WTC11 (cell line): ENCODE measurements around the gene GNLY.

Experiments
- CREB1 ChIP-seq: sonication (generic); formaldehyde crosslinking; IDR thresholded peaks from 2 replicates; pipeline ENCODE4 v1.8.0; 2023; ENCODE audit warnings: mild to moderate bottlenecking, missing genetic modification reagents
- ESRRA ChIP-seq: sonication (generic); formaldehyde crosslinking; IDR thresholded peaks from 2 replicates; pipeline ENCODE4 v1.8.1; 2022; ENCODE audit warnings: mild to moderate bottlenecking, missing genetic modification reagents, borderline replicate concordance
- FOXJ3 ChIP-seq: sonication (generic); formaldehyde crosslinking; IDR thresholded peaks from 2 replicates; pipeline ENCODE4 v1.9.0; 2021; ENCODE audit warnings: missing genetic modification reagents, mild to moderate bottlenecking, borderline replicate concordance
- GABPB1 ChIP-seq: sonication (generic); formaldehyde crosslinking; IDR thresholded peaks from 2 replicates; pipeline ENCODE4 v1.8.1; 2023; ENCODE audit warnings: mild to moderate bottlenecking, missing genetic modification reagents
- MAX ChIP-seq: sonication (generic); formaldehyde crosslinking; IDR thresholded peaks from 2 replicates; pipeline ENCODE4 v1.8.0; 2022; ENCODE audit warnings: mild to moderate bottlenecking, missing genetic modification reagents
- PREB ChIP-seq: sonication (generic); formaldehyde crosslinking; IDR thresholded peaks from 2 replicates; pipeline ENCODE4 v1.8.1; 2022; ENCODE audit warnings: mild to moderate bottlenecking, missing genetic modification reagents, moderate library complexity, borderline replicate concordance
- SP1 ChIP-seq: sonication (generic); formaldehyde crosslinking; conservative IDR thresholded peaks from 2 replicates; pipeline ENCODE4 v1.8.1; 2022; ENCODE audit warnings: missing genetic modification reagents
- TEAD1 ChIP-seq: sonication (generic); formaldehyde crosslinking; IDR thresholded peaks from 2 replicates; pipeline ENCODE4 v1.8.0; 2022; ENCODE audit warnings: mild to moderate bottlenecking, missing genetic modification reagents
- TF ChIP-seq, protein P1 (sequence below): fragments of 200-600 bp; IDR thresholded peaks from 2 replicates; pipeline ENCODE4 v1.8.0; 2022; ENCODE audit warnings: antibody characterized with exemption
- TF ChIP-seq, protein P2 (sequence below): sonication (generic); formaldehyde crosslinking; IDR thresholded peaks from 2 replicates; pipeline ENCODE4 v1.8.1; 2023; ENCODE audit warnings: mild to moderate bottlenecking, missing genetic modification reagents
- TF ChIP-seq, protein P3 (sequence below): sonication (generic); formaldehyde crosslinking; IDR thresholded peaks from 2 replicates; pipeline ENCODE4 v1.8.1; 2022; ENCODE audit warnings: missing genetic modification reagents, borderline replicate concordance
- TF ChIP-seq, protein P4 (sequence below): sonication (generic); formaldehyde crosslinking; IDR thresholded peaks from 2 replicates; pipeline ENCODE4 v1.8.1; 2023; ENCODE audit warnings: mild to moderate bottlenecking, moderate library complexity, missing genetic modification reagents
- TF ChIP-seq, protein P5 (sequence below): sonication (generic); formaldehyde crosslinking; IDR thresholded peaks from 2 replicates; pipeline ENCODE4 v1.8.1; 2022; ENCODE audit warnings: low read depth, mild to moderate bottlenecking, moderate library complexity, missing genetic modification reagents, borderline replicate concordance

GRCh38 chr2:85667561-85668008, 26.6 kb upstream of the GNLY start:
- TF ChIP-seq, protein P1, sequence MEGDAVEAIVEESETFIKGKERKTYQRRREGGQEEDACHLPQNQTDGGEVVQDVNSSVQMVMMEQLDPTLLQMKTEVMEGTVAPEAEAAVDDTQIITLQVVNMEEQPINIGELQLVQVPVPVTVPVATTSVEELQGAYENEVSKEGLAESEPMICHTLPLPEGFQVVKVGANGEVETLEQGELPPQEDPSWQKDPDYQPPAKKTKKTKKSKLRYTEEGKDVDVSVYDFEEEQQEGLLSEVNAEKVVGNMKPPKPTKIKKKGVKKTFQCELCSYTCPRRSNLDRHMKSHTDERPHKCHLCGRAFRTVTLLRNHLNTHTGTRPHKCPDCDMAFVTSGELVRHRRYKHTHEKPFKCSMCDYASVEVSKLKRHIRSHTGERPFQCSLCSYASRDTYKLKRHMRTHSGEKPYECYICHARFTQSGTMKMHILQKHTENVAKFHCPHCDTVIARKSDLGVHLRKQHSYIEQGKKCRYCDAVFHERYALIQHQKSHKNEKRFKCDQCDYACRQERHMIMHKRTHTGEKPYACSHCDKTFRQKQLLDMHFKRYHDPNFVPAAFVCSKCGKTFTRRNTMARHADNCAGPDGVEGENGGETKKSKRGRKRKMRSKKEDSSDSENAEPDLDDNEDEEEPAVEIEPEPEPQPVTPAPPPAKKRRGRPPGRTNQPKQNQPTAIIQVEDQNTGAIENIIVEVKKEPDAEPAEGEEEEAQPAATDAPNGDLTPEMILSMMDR, result no peak
- TF ChIP-seq, protein P2, sequence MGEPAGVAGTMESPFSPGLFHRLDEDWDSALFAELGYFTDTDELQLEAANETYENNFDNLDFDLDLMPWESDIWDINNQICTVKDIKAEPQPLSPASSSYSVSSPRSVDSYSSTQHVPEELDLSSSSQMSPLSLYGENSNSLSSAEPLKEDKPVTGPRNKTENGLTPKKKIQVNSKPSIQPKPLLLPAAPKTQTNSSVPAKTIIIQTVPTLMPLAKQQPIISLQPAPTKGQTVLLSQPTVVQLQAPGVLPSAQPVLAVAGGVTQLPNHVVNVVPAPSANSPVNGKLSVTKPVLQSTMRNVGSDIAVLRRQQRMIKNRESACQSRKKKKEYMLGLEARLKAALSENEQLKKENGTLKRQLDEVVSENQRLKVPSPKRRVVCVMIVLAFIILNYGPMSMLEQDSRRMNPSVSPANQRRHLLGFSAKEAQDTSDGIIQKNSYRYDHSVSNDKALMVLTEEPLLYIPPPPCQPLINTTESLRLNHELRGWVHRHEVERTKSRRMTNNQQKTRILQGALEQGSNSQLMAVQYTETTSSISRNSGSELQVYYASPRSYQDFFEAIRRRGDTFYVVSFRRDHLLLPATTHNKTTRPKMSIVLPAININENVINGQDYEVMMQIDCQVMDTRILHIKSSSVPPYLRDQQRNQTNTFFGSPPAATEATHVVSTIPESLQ, result no peak
- TF ChIP-seq, protein P3, sequence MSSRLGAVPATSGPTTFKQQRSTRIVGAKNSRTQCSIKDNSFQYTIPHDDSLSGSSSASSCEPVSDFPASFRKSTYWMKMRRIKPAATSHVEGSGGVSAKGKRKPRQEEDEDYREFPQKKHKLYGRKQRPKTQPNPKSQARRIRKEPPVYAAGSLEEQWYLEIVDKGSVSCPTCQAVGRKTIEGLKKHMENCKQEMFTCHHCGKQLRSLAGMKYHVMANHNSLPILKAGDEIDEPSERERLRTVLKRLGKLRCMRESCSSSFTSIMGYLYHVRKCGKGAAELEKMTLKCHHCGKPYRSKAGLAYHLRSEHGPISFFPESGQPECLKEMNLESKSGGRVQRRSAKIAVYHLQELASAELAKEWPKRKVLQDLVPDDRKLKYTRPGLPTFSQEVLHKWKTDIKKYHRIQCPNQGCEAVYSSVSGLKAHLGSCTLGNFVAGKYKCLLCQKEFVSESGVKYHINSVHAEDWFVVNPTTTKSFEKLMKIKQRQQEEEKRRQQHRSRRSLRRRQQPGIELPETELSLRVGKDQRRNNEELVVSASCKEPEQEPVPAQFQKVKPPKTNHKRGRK (CRISPR knock-in tag), result no peak
- TF ChIP-seq SP1 (CRISPR knock-in tag) (no peak), GABPB1 (CRISPR knock-in tag) (no peak), PREB (no peak), CREB1 (CRISPR knock-in tag) (no peak), FOXJ3 (CRISPR knock-in tag) (no peak), ESRRA (CRISPR knock-in tag) (no peak), MAX (no peak), TEAD1 (CRISPR knock-in tag) (no peak)
- TF ChIP-seq, protein P4, sequence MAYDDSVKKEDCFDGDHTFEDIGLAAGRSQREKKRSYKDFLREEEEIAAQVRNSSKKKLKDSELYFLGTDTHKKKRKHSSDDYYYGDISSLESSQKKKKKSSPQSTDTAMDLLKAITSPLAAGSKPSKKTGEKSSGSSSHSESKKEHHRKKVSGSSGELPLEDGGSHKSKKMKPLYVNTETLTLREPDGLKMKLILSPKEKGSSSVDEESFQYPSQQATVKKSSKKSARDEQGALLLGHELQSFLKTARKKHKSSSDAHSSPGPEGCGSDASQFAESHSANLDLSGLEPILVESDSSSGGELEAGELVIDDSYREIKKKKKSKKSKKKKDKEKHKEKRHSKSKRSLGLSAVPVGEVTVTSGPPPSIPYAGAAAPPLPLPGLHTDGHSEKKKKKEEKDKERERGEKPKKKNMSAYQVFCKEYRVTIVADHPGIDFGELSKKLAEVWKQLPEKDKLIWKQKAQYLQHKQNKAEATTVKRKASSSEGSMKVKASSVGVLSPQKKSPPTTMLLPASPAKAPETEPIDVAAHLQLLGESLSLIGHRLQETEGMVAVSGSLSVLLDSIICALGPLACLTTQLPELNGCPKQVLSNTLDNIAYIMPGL (CRISPR knock-in tag), result no peak
- TF ChIP-seq, protein P5, sequence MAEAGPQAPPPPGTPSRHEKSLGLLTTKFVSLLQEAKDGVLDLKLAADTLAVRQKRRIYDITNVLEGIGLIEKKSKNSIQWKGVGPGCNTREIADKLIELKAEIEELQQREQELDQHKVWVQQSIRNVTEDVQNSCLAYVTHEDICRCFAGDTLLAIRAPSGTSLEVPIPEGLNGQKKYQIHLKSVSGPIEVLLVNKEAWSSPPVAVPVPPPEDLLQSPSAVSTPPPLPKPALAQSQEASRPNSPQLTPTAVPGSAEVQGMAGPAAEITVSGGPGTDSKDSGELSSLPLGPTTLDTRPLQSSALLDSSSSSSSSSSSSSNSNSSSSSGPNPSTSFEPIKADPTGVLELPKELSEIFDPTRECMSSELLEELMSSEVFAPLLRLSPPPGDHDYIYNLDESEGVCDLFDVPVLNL (CRISPR knock-in tag), result no peak
